ENCODE results near the gene PAM16. TPM values are rescaled to one million over a fixed set of nuclear protein-coding genes. Genes with fewer than 3 reads are reported as not detected.

PAM16 gene
- polyA plus RNA-seq, 1 donor = 20.4 TPM

GRCh38 chr16:4303973-4304372 lies 47.1 kb downstream of the PAM16 start:
- no peak for DNase-seq

DNA sequence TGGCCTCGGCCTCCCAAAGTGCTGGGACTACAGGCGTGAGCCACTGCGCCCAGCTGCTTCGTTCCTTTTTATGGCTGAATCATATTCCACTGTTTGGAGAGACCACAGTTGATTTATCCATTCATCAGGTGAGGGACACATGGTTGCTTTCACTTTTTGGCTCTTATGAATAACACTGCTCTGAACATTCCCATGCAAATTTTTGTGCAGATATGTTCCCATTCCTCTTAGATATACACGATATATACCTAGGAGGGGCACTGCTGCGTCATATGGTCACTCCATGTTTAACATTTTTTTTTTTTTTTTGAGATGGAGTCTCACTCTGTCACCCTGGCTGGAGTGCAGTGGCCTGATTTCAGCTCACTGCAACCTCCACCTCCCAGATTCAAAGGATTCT lies 49.2 kb downstream of the PAM16 start:
- no peak for DNase-seq

DNA sequence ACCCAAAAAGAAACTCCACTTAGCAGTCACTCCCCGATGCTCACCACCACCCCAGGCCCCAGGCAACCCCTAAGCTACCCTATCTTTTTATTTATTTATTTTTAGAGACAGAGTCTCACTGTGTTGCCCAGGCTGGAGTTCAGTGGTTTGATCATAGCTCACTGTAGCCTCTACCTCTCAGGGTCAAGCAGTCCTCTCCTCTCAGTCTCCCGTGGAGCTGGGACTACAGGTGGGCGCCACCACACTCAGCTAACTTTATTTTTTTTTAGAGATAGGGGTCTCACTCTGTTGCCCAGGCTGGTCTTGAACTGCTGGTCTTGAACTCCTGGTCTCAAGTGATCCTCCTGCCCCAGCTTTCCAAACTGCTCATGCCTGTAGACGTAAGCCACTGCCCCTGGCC lies 49.9 kb downstream of the PAM16 start:
- no peak for DNase-seq

GRCh38 chr16:4298761-4299522 lies 52.2 kb downstream of the PAM16 start:
- DNase-seq = no peak

- no peak for DNase-seq
Observed at GRCh38 chr16:4297480-4297879, 53.6 kb downstream of the PAM16 start.

DNA sequence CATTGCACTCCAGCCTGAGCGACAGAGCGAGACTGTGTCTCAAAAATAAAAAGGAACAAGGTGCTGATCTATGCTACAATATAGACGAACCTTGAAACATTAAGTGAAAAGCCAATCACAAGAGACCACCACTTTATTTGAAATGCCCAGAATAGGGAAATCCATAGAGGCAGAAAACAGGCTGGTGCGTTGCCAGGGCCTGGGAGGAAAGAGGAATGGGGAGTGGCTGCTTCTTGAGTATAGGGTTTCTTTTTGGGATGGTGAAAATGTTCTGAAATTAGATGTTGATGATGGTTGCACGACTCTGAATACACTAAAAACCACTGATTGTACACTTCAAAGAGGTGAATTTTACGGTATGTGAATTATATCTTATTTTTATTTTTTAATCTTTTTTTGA lies 55.5 kb downstream of the PAM16 start:
- DNase-seq = no peak

DNA sequence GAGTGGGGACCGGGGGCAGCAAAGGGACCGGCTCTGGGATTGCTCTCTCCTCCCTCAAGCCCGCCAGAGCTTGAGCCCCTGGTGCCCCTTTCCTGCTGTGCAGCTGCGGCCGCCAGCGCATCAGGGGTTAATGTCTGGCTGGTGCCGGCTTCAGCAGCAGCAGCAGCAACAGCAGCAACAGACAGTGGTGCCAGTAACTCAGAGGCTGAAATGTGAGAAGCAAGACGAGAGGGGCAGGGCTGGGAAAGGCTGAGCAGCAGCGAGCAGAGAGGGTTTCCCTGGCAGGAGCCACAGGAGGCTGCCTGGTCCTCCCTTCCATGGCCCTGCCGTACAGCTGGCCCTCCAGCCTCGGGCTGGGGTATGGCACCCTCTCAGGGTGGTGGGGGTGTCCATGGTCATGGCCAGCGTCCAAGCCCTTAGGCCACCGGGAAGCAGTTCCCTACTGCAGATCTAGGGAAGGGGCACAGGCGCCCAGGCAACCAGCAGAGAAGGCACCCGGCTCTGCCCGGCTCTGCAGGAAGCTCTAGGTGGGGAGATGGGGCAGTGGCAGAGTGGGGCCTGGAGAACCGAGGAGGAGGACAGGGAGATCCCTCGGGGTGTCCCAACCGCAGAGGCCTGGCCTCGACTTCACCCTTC lies 57.2 kb downstream of the PAM16 start:
- DNase-seq = peak; percentile 84

GRCh38 chr16:4293181-4293716 lies 57.9 kb downstream of the PAM16 start:
- DNase-seq = no peak

DNA sequence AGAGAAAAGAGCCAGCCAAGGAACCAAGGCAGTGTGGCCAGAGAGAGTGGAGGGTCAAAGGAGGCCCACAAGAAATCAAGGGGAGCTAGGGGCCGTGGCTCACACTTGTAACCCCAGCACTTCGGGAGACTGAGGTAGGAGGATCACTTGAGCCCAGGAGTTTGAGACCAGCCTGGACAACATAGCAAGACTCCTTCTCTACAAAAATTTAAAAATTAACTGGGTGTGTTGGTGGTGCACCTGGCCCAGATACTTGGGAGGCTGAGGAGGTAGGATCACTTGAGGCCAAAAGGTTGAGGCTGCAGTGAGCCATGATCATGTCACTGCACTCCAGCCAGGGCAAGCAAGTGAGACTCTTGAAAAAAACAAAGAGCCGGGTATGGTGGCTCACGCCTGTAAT lies 59.4 kb downstream of the PAM16 start:
- DNase-seq = no peak

Other genes starting within 250 kb of the PAM16 start
- gene ADCY9, start 234.9 kb downstream of the PAM16 start, polyA plus RNA-seq (ENCODE audit: insufficient read length) = 9.5 TPM
- 0.93 TPM for gene SRL, start 109.2 kb downstream of the PAM16 start, polyA plus RNA-seq (ENCODE audit: insufficient read length)
- 16.4 TPM for gene TFAP4, start 78.3 kb downstream of the PAM16 start, polyA plus RNA-seq (ENCODE audit: insufficient read length)
- gene GLIS2, start 35.3 kb downstream of the PAM16 start, polyA plus RNA-seq (ENCODE audit: insufficient read length) = 32.5 TPM
- 30.1 TPM for gene VASN, start 20.5 kb upstream of the PAM16 start, polyA plus RNA-seq (ENCODE audit: insufficient read length)
- 20.3 TPM for gene CORO7, start 65.3 kb upstream of the PAM16 start, polyA plus RNA-seq (ENCODE audit: insufficient read length)
- 39.7 TPM for gene DNAJA3, start 74.5 kb upstream of the PAM16 start, polyA plus RNA-seq (ENCODE audit: insufficient read length)
- 33.7 TPM for gene NMRAL1, start 123.3 kb upstream of the PAM16 start, polyA plus RNA-seq (ENCODE audit: insufficient read length)
- 38.6 TPM for gene HMOX2, start 125.1 kb upstream of the PAM16 start, polyA plus RNA-seq (ENCODE audit: insufficient read length)
- 28.4 TPM for gene CDIP1, start 187.5 kb upstream of the PAM16 start, polyA plus RNA-seq (ENCODE audit: insufficient read length)
- gene C16orf96, start 205.0 kb upstream of the PAM16 start, polyA plus RNA-seq (ENCODE audit: insufficient read length) = 0.33 TPM

Data from left kidney (tissue), 2 donors.